HG03039 (cell line): ENCODE results near the gene SERPINA12.

ENCODE experiments used
- ATAC-seq: cut with Tn5 transposase; IDR thresholded peaks from one replicate; pipeline ENCODE4 v1.9.1; 2021; ENCODE audit warnings: mild to moderate bottlenecking, moderate library complexity; ENCODE audit not compliant: unreplicated experiment

Gene SERPINA12

DNA sequence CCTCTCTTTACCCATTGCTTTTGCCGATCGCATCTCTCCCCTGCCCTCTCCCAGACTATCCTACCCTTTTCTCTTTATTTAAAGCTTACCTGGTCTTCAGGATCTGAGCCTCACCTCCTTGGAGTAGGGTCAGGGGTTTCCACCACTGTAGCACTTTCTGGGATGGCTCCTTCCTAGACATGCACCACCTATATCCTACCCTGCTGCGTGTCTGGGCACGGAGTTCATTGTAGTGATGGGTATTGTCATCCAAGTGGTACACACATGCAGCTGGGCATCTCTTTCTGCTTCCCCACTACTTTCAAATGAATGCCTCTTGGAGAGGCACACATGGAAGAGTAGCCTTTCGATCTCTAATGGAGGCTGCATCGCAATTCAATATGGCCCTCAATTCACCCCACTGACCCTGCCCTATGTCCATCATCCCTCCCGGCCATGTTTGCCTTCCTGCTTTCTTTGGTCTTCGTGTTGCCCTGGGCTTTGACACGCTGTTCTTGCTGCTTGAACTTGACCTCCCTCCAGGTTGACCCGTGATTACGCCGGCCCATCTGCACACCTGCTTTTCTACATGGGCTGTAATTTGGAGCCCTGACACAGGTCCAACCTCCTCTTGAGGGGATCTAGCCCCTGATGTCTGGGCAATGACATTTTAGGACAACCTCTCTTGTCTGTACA is 67.6 kb downstream of the SERPINA12 start:
- ATAC-seq, result no peak

DNA sequence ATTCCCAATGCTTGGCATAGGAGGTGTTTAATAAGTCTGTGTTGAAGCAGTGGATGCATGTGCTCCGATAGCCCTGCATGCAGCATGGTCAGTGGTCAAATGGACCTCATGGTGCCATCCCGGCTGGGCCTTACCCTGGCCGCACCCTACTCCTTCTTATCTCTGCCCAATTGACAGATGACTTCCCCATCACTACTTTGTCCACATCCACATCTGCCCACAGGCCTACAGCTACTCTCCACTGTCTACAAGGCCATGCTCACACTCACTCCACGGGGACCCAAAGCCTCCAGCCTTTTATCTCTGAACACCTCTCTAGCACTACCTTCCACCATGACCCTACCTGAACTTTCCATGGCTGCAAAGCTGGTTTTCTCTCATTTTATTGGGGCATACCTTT is 68.1 kb downstream of the SERPINA12 start:
- no peak for ATAC-seq

DNA sequence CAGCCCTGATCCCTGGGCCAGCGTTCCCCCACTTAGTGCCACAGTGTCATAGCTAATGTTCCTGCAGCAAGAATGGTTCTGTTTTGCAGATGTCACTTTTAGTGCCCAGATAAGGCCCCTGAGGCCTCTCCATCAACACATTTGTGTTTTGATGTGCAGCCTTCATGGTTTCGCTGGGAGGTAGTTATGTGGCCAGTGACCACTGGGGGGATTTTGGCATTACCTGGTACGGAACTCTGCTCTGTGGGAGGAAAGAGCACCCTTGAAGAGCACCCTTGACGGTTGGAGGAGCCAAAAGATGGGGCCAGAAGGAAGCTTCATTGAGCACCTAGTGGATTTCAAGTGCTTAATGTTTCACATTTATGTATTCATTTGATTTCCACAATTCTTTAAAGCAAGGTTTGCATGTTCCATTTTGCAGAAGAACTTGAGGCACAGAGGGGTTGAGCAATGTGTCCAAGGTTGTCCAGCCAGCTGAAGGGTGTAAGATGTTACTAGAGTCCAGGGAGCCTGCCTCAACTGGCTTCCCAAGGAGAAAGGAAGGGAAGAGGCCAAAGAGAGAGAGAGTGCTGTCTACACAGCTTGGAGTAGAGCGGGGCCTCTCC is 69.7 kb downstream of the SERPINA12 start:
- no peak for ATAC-seq
